ENCODE results near the gene CRADD. TPM values are rescaled to one million over a fixed set of nuclear protein-coding genes. Genes with fewer than 3 reads are reported as not detected.

CRADD gene
- total RNA-seq, 1 donor: 12.5 TPM

DNA sequence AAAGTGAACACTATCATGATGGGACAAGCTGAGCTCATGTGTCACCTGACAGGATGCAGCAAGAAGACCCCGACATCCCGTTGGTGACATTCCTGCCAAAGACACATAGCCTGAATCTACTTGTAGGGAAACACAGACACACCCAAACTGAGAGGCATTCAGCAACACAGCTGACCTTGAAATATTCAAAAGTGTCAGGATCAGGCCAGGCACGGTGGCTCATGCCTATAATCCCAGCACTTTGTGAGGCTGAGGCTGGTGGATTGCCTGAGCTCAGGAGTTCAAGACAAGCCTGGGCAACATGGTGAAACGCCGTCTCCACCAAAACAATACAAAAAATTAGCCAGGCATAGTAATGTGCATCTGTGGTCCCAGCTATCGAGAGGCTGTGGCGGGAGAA is 239.2 kb downstream of the CRADD start:
- no peak for DNase-seq (ENCODE audit: low read depth)
- H3K4me3 ChIP-seq (ENCODE audit: low read depth, low read length): no peak overlapping the region

DNA sequence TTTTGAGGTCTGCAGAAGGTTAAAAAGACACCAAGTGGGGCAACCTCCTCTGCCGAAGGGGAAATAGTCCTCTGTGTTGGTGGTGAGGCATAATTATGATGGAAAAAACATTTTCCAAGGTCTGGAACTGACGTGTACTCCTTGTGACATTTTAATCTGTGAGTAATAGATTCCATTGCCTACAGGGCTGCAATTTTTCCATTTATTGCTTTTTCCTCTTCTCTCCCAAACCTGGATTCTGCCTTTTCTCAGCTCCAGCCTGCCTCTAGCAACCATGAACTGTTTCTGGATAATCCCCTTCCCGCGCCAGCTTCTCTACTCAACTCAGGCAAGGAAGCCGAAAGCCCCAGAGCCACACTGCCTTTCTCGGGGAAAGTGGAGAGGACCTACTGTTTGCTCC is 241.1 kb downstream of the CRADD start:
- TF ChIP-seq, protein P1, sequence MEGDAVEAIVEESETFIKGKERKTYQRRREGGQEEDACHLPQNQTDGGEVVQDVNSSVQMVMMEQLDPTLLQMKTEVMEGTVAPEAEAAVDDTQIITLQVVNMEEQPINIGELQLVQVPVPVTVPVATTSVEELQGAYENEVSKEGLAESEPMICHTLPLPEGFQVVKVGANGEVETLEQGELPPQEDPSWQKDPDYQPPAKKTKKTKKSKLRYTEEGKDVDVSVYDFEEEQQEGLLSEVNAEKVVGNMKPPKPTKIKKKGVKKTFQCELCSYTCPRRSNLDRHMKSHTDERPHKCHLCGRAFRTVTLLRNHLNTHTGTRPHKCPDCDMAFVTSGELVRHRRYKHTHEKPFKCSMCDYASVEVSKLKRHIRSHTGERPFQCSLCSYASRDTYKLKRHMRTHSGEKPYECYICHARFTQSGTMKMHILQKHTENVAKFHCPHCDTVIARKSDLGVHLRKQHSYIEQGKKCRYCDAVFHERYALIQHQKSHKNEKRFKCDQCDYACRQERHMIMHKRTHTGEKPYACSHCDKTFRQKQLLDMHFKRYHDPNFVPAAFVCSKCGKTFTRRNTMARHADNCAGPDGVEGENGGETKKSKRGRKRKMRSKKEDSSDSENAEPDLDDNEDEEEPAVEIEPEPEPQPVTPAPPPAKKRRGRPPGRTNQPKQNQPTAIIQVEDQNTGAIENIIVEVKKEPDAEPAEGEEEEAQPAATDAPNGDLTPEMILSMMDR (IDR thresholded peaks at IDR 0.05; ENCODE audit: insufficient read depth, low read depth, low read length): no peak
- no peak overlapping the region for H3K4me3 ChIP-seq (ENCODE audit: low read depth, low read length)
- peak; percentile 70 for DNase-seq (ENCODE audit: low read depth)

More for the DNA sequence above, 239.2 kb downstream of the CRADD start:
- TF ChIP-seq, protein P1 (IDR thresholded peaks at IDR 0.05; ENCODE audit: insufficient read depth, low read depth, low read length): no peak

DNA sequence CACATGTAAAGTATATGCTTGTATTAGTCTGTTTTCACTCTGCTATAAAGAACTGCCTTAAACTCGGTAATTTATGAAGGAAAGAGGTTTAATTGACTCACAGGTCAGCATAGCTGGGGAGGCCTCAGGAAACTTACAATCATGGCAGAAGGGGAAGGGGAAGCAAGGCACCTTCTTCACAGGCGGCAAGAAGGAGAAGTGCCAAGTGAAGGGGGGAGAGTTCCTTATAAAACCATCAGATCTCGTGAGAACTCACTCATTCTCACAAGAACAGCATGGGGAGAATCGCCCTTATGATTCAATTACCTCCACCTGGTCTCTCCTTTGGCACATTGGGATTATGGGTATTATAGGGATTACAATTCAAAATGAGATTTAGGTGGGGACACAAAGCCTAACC is 241.7 kb downstream of the CRADD start:
- no peak for DNase-seq (ENCODE audit: low read depth)
- TF ChIP-seq, protein P1 (IDR thresholded peaks at IDR 0.05; ENCODE audit: insufficient read depth, low read depth, low read length): no peak
- H3K4me3 ChIP-seq (ENCODE audit: low read depth, low read length): no peak overlapping the region

DNA sequence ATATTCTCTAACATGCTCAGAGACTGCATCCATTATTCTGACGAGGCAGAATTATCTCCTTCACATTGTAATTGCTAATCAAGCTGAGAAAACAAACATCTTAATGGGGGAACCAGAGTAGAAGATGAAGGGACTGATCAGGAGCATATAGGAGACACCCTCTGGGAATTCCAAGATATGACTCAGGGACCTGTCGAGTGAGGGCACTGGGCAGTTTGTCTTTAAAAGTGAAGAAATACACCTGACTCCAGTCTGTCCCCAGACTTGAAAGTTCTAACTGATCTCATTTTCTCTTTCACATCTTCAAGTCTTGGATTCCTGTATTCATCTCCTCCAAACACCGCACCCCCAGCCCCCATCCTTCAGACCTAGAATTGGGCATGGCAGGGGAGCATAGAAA is 244.3 kb downstream of the CRADD start:
- TF ChIP-seq, protein P1 (IDR thresholded peaks at IDR 0.05; ENCODE audit: insufficient read depth, low read depth, low read length): no peak
- DNase-seq (ENCODE audit: low read depth): no peak
- no peak overlapping the region for H3K4me3 ChIP-seq (ENCODE audit: low read depth, low read length)

DNA sequence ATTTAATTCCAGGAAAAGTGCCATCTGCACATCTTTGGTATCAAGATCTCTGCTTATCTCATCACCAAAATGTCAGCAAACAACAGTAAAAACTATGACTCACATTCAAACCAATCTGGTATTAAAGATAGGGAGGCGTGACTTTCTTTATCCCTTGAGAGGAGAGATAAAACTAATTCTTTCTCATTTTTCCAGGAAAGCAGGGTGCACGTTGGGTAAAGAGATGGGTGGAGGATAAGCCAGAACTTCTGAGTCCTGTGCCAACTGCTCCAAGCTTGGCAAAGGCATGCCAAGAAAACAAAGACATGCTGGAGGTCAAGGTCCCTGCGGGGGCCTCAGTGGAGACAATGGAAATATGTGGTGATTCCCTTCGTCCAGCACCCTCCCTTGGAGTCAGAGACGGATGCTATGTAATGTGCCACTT is 245.4 kb downstream of the CRADD start:
- H3K4me3 ChIP-seq (ENCODE audit: low read depth, low read length): no peak overlapping the region
- TF ChIP-seq, protein P1 (IDR thresholded peaks at IDR 0.05; ENCODE audit: insufficient read depth, low read depth, low read length): no peak
- DNase-seq (ENCODE audit: low read depth): no peak

DNA sequence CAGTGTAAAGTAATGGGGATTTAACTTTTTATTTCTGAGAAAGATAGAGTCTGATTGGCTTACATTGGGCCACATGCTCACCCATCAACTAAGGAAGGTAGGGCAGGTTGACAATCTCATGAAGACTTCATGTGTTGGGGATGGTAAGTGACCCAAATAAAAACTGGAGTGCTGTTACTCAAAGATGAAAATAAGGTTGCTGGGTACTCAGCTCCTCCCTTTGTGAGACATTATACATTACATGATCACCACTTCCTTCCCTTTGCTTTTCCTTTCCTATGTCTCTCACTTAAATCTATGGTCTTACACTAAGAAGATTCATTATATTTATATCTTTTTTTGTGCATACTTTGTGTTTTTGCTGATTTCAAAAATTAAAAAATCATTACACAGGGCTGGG is 247.2 kb downstream of the CRADD start:
- DNase-seq (ENCODE audit: low read depth): no peak
- TF ChIP-seq, protein P1 (IDR thresholded peaks at IDR 0.05; ENCODE audit: insufficient read depth, low read depth, low read length): no peak
- H3K4me3 ChIP-seq (ENCODE audit: low read depth, low read length): no peak overlapping the region

DNA sequence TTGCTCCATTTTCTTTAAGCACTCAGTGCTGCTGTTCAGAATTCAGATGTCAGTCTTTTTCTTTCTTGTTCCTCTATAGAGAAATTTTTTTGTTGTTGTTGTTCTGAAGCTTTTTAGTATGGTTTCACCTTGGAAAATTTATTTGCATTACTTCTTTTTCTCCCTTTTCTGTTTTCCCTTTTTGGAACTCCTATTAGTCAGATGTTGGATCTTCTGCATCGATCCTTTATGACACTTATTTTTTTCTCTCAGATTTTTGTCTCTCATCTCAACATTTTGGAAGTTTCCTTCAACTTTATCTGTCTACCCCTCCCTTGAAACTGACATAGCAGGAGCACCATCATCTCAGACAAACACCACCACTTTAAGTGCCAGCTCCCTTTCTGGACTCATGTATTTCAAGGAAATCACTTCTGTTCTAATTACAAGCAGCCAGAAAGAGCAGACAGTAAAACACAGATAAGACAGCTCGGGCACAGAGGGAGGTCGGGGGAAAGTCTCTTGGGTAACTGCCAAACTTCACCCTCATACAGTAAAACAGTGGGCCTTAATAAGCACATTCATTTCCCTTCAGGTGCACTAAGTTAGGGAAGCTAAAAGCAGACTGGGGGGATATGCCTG is 248.5 kb downstream of the CRADD start:
- TF ChIP-seq, protein P1 (IDR thresholded peaks at IDR 0.05; ENCODE audit: insufficient read depth, low read depth, low read length): no peak
- no peak overlapping the region for H3K4me3 ChIP-seq (ENCODE audit: low read depth, low read length)
- DNase-seq (ENCODE audit: low read depth): no peak
